ENCODE measurements around the gene PSD4. TPM values are rescaled to one million over a fixed set of nuclear protein-coding genes. Genes with fewer than 3 reads are reported as not detected.

PSD4 gene
- polyA plus RNA-seq, 1 of the 3 experiments (the other 2 are of a cell fraction), result 0.35 TPM

- DNase-seq, result no peak
- H2AFZ ChIP-seq (ENCODE audit: low read depth), result no peak overlapping the region
- no peaks in the 10 kb centered on the region for H3F3A ChIP-seq (replicated peaks; ENCODE audit: insufficient read depth)
- ChIA-PET POLR2A (no interaction called here), CTCF (interaction anchor here (0.7 to 1.4 kb wide), 4 partner anchors 10 to 90 kb away, joined by 3 to 4 read pairs (median 4); no protein-coding TSS in a partner anchor)
- no peaks in the 10 kb centered on the region for H3K36me3 ChIP-seq (replicated peaks in 1 of 2; ENCODE audit: control insufficient read depth in 1 of 2, insufficient read depth in 2 of 2, low read length in 1 of 2)
- H3K4me1 ChIP-seq (ENCODE audit: control insufficient read depth in 1 of 2, insufficient read depth in 2 of 2, low read depth in 1 of 2, low read length in 1 of 2), result peaks cover 0 to 4% of the 10 kb centered on the region in 2 experiments; a peak in 2 of 4 replicates
- no peaks in the 10 kb centered on the region for H3K79me2 ChIP-seq (ENCODE audit: insufficient read depth)
- H3K27me3 ChIP-seq (ENCODE audit: insufficient read depth), result no peaks in the 10 kb centered on the region
- H3K4me2 ChIP-seq, result no peak overlapping the region
- no peaks in the 10 kb centered on the region for H4K20me1 ChIP-seq (ENCODE audit: insufficient read depth)
- H3K4me3 ChIP-seq (ENCODE audit: low read depth in 2 of 2, low read length in 1 of 2), result no peak overlapping the region
- TF ChIP-seq, protein P1, sequence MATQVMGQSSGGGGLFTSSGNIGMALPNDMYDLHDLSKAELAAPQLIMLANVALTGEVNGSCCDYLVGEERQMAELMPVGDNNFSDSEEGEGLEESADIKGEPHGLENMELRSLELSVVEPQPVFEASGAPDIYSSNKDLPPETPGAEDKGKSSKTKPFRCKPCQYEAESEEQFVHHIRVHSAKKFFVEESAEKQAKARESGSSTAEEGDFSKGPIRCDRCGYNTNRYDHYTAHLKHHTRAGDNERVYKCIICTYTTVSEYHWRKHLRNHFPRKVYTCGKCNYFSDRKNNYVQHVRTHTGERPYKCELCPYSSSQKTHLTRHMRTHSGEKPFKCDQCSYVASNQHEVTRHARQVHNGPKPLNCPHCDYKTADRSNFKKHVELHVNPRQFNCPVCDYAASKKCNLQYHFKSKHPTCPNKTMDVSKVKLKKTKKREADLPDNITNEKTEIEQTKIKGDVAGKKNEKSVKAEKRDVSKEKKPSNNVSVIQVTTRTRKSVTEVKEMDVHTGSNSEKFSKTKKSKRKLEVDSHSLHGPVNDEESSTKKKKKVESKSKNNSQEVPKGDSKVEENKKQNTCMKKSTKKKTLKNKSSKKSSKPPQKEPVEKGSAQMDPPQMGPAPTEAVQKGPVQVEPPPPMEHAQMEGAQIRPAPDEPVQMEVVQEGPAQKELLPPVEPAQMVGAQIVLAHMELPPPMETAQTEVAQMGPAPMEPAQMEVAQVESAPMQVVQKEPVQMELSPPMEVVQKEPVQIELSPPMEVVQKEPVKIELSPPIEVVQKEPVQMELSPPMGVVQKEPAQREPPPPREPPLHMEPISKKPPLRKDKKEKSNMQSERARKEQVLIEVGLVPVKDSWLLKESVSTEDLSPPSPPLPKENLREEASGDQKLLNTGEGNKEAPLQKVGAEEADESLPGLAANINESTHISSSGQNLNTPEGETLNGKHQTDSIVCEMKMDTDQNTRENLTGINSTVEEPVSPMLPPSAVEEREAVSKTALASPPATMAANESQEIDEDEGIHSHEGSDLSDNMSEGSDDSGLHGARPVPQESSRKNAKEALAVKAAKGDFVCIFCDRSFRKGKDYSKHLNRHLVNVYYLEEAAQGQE (IDR thresholded peaks at IDR 0.05; ENCODE audit: low read depth, low read length), result no peak
- TF ChIP-seq RXRA (IDR thresholded peaks at IDR 0.05; ENCODE audit: borderline replicate concordance, low read depth) (no peak), POLR2AphosphoS5 (IDR thresholded peaks at IDR 0.05; ENCODE audit: low read depth, low read length) (no peak), NRF1 (IDR thresholded peaks at IDR 0.05; ENCODE audit: low read depth, low read length) (no peak), ELF1 (IDR thresholded peaks at IDR 0.05) (no peak), FOSL2 (IDR thresholded peaks at IDR 0.05; ENCODE audit: borderline replicate concordance, low read depth) (no peak), TEAD4 (IDR thresholded peaks at IDR 0.05; ENCODE audit: borderline replicate concordance, insufficient read depth) (no peak), RAD21 (IDR thresholded peaks at IDR 0.05; ENCODE audit: low read length) (no peak), EP300 (IDR thresholded peaks at IDR 0.05; ENCODE audit: borderline replicate concordance in 1 of 2, low read depth in 1 of 2, low read length in 1 of 2) (no peak), SMC3 (IDR thresholded peaks at IDR 0.05; ENCODE audit: low read depth, low read length) (no peak), MXI1 (IDR thresholded peaks at IDR 0.05; ENCODE audit: low read depth, low read length) (no peak), EZH2phosphoT487 (IDR thresholded peaks at IDR 0.05; ENCODE audit: borderline replicate concordance, low read depth) (no peak), GABPA (IDR thresholded peaks at IDR 0.05; ENCODE audit: low read depth) (no peak), TAF1 (IDR thresholded peaks at IDR 0.05; ENCODE audit: borderline replicate concordance, low read depth, low read length) (no peak)
- TF ChIP-seq, protein P2, sequence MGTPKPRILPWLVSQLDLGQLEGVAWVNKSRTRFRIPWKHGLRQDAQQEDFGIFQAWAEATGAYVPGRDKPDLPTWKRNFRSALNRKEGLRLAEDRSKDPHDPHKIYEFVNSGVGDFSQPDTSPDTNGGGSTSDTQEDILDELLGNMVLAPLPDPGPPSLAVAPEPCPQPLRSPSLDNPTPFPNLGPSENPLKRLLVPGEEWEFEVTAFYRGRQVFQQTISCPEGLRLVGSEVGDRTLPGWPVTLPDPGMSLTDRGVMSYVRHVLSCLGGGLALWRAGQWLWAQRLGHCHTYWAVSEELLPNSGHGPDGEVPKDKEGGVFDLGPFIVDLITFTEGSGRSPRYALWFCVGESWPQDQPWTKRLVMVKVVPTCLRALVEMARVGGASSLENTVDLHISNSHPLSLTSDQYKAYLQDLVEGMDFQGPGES (IDR thresholded peaks at IDR 0.05; ENCODE audit: low read depth, low read length), result no peak
- TF ChIP-seq, protein P3, sequence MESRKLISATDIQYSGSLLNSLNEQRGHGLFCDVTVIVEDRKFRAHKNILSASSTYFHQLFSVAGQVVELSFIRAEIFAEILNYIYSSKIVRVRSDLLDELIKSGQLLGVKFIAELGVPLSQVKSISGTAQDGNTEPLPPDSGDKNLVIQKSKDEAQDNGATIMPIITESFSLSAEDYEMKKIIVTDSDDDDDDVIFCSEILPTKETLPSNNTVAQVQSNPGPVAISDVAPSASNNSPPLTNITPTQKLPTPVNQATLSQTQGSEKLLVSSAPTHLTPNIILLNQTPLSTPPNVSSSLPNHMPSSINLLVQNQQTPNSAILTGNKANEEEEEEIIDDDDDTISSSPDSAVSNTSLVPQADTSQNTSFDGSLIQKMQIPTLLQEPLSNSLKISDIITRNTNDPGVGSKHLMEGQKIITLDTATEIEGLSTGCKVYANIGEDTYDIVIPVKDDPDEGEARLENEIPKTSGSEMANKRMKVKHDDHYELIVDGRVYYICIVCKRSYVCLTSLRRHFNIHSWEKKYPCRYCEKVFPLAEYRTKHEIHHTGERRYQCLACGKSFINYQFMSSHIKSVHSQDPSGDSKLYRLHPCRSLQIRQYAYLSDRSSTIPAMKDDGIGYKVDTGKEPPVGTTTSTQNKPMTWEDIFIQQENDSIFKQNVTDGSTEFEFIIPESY (IDR thresholded peaks at IDR 0.05; ENCODE audit: borderline replicate concordance, low read depth), result no peak
- TF ChIP-seq, protein P4, sequence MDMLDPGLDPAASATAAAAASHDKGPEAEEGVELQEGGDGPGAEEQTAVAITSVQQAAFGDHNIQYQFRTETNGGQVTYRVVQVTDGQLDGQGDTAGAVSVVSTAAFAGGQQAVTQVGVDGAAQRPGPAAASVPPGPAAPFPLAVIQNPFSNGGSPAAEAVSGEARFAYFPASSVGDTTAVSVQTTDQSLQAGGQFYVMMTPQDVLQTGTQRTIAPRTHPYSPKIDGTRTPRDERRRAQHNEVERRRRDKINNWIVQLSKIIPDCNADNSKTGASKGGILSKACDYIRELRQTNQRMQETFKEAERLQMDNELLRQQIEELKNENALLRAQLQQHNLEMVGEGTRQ (IDR thresholded peaks at IDR 0.05; ENCODE audit: borderline replicate concordance, low read depth, low read length), result no peak
- H3K27ac ChIP-seq (ENCODE audit: low read depth in 2 of 2, low read length in 1 of 2), result no peak overlapping the region
- WGBS (ENCODE audit: low lambda C conversion rate), result 83% methylated on average over 2 of the region's 3 CpGs
- H3K9me3 ChIP-seq, result no peaks in the 10 kb centered on the region
- H3K9me2 ChIP-seq, result no peaks in the 10 kb centered on the region
- no peak overlapping the region for H3K9ac ChIP-seq
Observed at GRCh38 chr2:113227698-113228097, 53.9 kb downstream of the PSD4 start.

Data from SK-N-SH (cell line).